ENCODE results near the gene DPH7.
"Not testable (repeated sequence)": the region's sequence is repeated elsewhere in the genome, so short reads cannot be mapped to it uniquely, and the experiment has no call there.

Gene DPH7

GRCh38 chr9:137514691-137515337, 63.9 kb downstream of the DPH7 start:
- Histone ChIP-seq H3K4me1 (ENCODE audit: control insufficient read depth, insufficient read depth, low read length) (no peaks in the 10 kb centered on the region), H3K27me3 (ENCODE audit: control insufficient read depth, insufficient read depth, low read length) (no peaks in the 10 kb centered on the region), H3K27ac (ENCODE audit: low read depth, low read length) (no peak overlapping the region), H3K9me3 (ENCODE audit: control insufficient read depth, insufficient read depth, low read depth, low read length) (no peaks in the 10 kb centered on the region), H3K36me3 (ENCODE audit: control insufficient read depth, insufficient read depth, low read length) (no peaks in the 10 kb centered on the region), H3K4me3 (ENCODE audit: low read depth, low read length) (no peak overlapping the region), H3K9ac (ENCODE audit: low read length) (no peak overlapping the region)

- not testable (repeated sequence) for H3K4me3 ChIP-seq (ENCODE audit: low read depth, low read length); H3K4me1 ChIP-seq (ENCODE audit: control insufficient read depth, insufficient read depth, low read length); H3K36me3 ChIP-seq (ENCODE audit: control insufficient read depth, insufficient read depth, low read length); H3K27me3 ChIP-seq (ENCODE audit: control insufficient read depth, insufficient read depth, low read length); H3K27ac ChIP-seq (ENCODE audit: low read depth, low read length); H3K9me3 ChIP-seq (ENCODE audit: control insufficient read depth, insufficient read depth, low read depth, low read length); H3K9ac ChIP-seq (ENCODE audit: low read length)
These were observed 64.7 kb downstream of the DPH7 start for GRCh38 chr9:137513801-137514570.

- not testable (repeated sequence) for H3K36me3 ChIP-seq (ENCODE audit: control insufficient read depth, insufficient read depth, low read length); H3K27ac ChIP-seq (ENCODE audit: low read depth, low read length); H3K4me3 ChIP-seq (ENCODE audit: low read depth, low read length); H3K9me3 ChIP-seq (ENCODE audit: control insufficient read depth, insufficient read depth, low read depth, low read length); H3K9ac ChIP-seq (ENCODE audit: low read length); H3K27me3 ChIP-seq (ENCODE audit: control insufficient read depth, insufficient read depth, low read length); H3K4me1 ChIP-seq (ENCODE audit: control insufficient read depth, insufficient read depth, low read length)
These were observed 65.6 kb downstream of the DPH7 start for GRCh38 chr9:137513136-137513535.

- Histone ChIP-seq H3K4me3 (ENCODE audit: low read depth, low read length) (no peak overlapping the region), H3K9ac (ENCODE audit: low read length) (no peak overlapping the region), H3K4me1 (ENCODE audit: control insufficient read depth, insufficient read depth, low read length) (no peaks in the 10 kb centered on the region), H3K27me3 (ENCODE audit: control insufficient read depth, insufficient read depth, low read length) (no peaks in the 10 kb centered on the region), H3K27ac (ENCODE audit: low read depth, low read length) (no peak overlapping the region), H3K9me3 (ENCODE audit: control insufficient read depth, insufficient read depth, low read depth, low read length) (no peaks in the 10 kb centered on the region), H3K36me3 (ENCODE audit: control insufficient read depth, insufficient read depth, low read length) (no peaks in the 10 kb centered on the region)
These were observed 66.8 kb downstream of the DPH7 start for GRCh38 chr9:137511758-137512463.

GRCh38 chr9:137511126-137511525, 67.6 kb downstream of the DPH7 start:
- not testable (repeated sequence) for H3K27me3 ChIP-seq (ENCODE audit: control insufficient read depth, insufficient read depth, low read length); H3K4me1 ChIP-seq (ENCODE audit: control insufficient read depth, insufficient read depth, low read length); H3K27ac ChIP-seq (ENCODE audit: low read depth, low read length); H3K36me3 ChIP-seq (ENCODE audit: control insufficient read depth, insufficient read depth, low read length); H3K9ac ChIP-seq (ENCODE audit: low read length); H3K9me3 ChIP-seq (ENCODE audit: control insufficient read depth, insufficient read depth, low read depth, low read length); H3K4me3 ChIP-seq (ENCODE audit: low read depth, low read length)

- no peaks in the 10 kb centered on the region for H3K27me3 ChIP-seq (ENCODE audit: control insufficient read depth, insufficient read depth, low read length)
- H3K9me3 ChIP-seq (ENCODE audit: control insufficient read depth, insufficient read depth, low read depth, low read length) = 0 out of 2 replicates have a peak, but pooled peaks cover 2% of the 10 kb centered on the region
- H3K4me1 ChIP-seq (ENCODE audit: control insufficient read depth, insufficient read depth, low read length) = no peaks in the 10 kb centered on the region
- H3K27ac ChIP-seq (ENCODE audit: low read depth, low read length) = no peak overlapping the region
- no peaks in the 10 kb centered on the region for H3K36me3 ChIP-seq (ENCODE audit: control insufficient read depth, insufficient read depth, low read length)
- no peak overlapping the region for H3K4me3 ChIP-seq (ENCODE audit: low read depth, low read length)
- no peak overlapping the region for H3K9ac ChIP-seq (ENCODE audit: low read length)
These were observed 69.5 kb downstream of the DPH7 start for GRCh38 chr9:137509198-137509597.

- no peak overlapping the region for H3K27ac ChIP-seq (ENCODE audit: low read depth, low read length)
- 0 out of 2 replicates have a peak, but pooled peaks cover 2% of the 10 kb centered on the region for H3K9me3 ChIP-seq (ENCODE audit: control insufficient read depth, insufficient read depth, low read depth, low read length)
- H3K9ac ChIP-seq (ENCODE audit: low read length) = no peak overlapping the region
- no peak overlapping the region for H3K4me3 ChIP-seq (ENCODE audit: low read depth, low read length)
- no peaks in the 10 kb centered on the region for H3K4me1 ChIP-seq (ENCODE audit: control insufficient read depth, insufficient read depth, low read length)
- no peaks in the 10 kb centered on the region for H3K36me3 ChIP-seq (ENCODE audit: control insufficient read depth, insufficient read depth, low read length)
- no peaks in the 10 kb centered on the region for H3K27me3 ChIP-seq (ENCODE audit: control insufficient read depth, insufficient read depth, low read length)
These were observed 72.0 kb downstream of the DPH7 start for GRCh38 chr9:137506702-137507171.

GRCh38 chr9:137506274-137506673, 72.5 kb downstream of the DPH7 start:
- Histone ChIP-seq H3K27ac (ENCODE audit: low read depth, low read length) (no peak overlapping the region), H3K9ac (ENCODE audit: low read length) (no peak overlapping the region), H3K4me3 (ENCODE audit: low read depth, low read length) (no peak overlapping the region), H3K9me3 (ENCODE audit: control insufficient read depth, insufficient read depth, low read depth, low read length) (0 out of 2 replicates have a peak, but pooled peaks cover 2% of the 10 kb centered on the region), H3K36me3 (ENCODE audit: control insufficient read depth, insufficient read depth, low read length) (no peaks in the 10 kb centered on the region), H3K27me3 (ENCODE audit: control insufficient read depth, insufficient read depth, low read length) (no peaks in the 10 kb centered on the region), H3K4me1 (ENCODE audit: control insufficient read depth, insufficient read depth, low read length) (no peaks in the 10 kb centered on the region)

- Histone ChIP-seq H3K27ac (ENCODE audit: low read depth, low read length) (no peak overlapping the region), H3K9ac (ENCODE audit: low read length) (no peak overlapping the region), H3K36me3 (ENCODE audit: control insufficient read depth, insufficient read depth, low read length) (no peaks in the 10 kb centered on the region), H3K9me3 (ENCODE audit: control insufficient read depth, insufficient read depth, low read depth, low read length) (0 out of 2 replicates have a peak, but pooled peaks cover 2% of the 10 kb centered on the region), H3K4me1 (ENCODE audit: control insufficient read depth, insufficient read depth, low read length) (no peaks in the 10 kb centered on the region), H3K4me3 (ENCODE audit: low read depth, low read length) (no peak overlapping the region), H3K27me3 (ENCODE audit: control insufficient read depth, insufficient read depth, low read length) (no peaks in the 10 kb centered on the region)
These were observed 73.1 kb downstream of the DPH7 start for GRCh38 chr9:137505421-137506140.

Measured in HUES6 (cell line).